ENCODE data around the gene LIN7B.
"Not testable (repeated sequence)": the region's sequence is repeated elsewhere in the genome, so short reads cannot be mapped to it uniquely, and the experiment has no call there.

Gene LIN7B

GRCh38 chr19:49145573-49146407, 31.6 kb downstream of the LIN7B start:
- DNase-seq (ENCODE audit: low spot score), result peak; percentile 88

GRCh38 chr19:49146408-49146770, 32.2 kb downstream of the LIN7B start:
- DNase-seq (ENCODE audit: low spot score), result not testable (repeated sequence)

- peak; percentile 48 for DNase-seq (ENCODE audit: low spot score)
Observed at GRCh38 chr19:49148044-49148682, 34.0 kb downstream of the LIN7B start.

GRCh38 chr19:49148784-49149651, 34.8 kb downstream of the LIN7B start:
- DNase-seq (ENCODE audit: low spot score), result peak; percentile 99

- DNase-seq (ENCODE audit: low spot score), result peak; percentile 86
Observed at GRCh38 chr19:49149652-49150105, 35.5 kb downstream of the LIN7B start.

GRCh38 chr19:49150106-49150943, 36.2 kb downstream of the LIN7B start:
- peak; percentile 94 for DNase-seq (ENCODE audit: low spot score)

GRCh38 chr19:49150944-49151243, 36.7 kb downstream of the LIN7B start:
- DNase-seq (ENCODE audit: low spot score), result peak; percentile 48

- peak; percentile 96 for DNase-seq (ENCODE audit: low spot score)
Observed at GRCh38 chr19:49151267-49152118, 37.3 kb downstream of the LIN7B start.

- DNase-seq (ENCODE audit: low spot score), result peak; percentile 36
Observed at GRCh38 chr19:49152119-49152550, 38.0 kb downstream of the LIN7B start.

GRCh38 chr19:49153167-49153809, 39.1 kb downstream of the LIN7B start:
- no peak for DNase-seq (ENCODE audit: low spot score)

- no peak for DNase-seq (ENCODE audit: low spot score)
Observed at GRCh38 chr19:49154279-49154678, 40.1 kb downstream of the LIN7B start.

- DNase-seq (ENCODE audit: low spot score), result no peak
Observed at GRCh38 chr19:49155005-49155819, 41.0 kb downstream of the LIN7B start, which contains the start of gene HRC. HRC (minus strand) TSS chr19:49155396; CDS start chr19:49155237, 159 bp downstream.

- no peak for DNase-seq (ENCODE audit: low spot score)
Observed at GRCh38 chr19:49155820-49156346, 41.7 kb downstream of the LIN7B start.

- peak; percentile 80 for DNase-seq (ENCODE audit: low spot score)
Observed at GRCh38 chr19:49157445-49158224, 43.5 kb downstream of the LIN7B start, which contains the start of gene TRPM4. TRPM4 (plus strand) TSS chr19:49157792; CDS start chr19:49157867, 75 bp downstream.

GRCh38 chr19:49160450-49161189, 46.5 kb downstream of the LIN7B start:
- DNase-seq (ENCODE audit: low spot score), result no peak

- no peak for DNase-seq (ENCODE audit: low spot score)
Observed at GRCh38 chr19:49161987-49162386, 47.8 kb downstream of the LIN7B start.

- no peak for DNase-seq (ENCODE audit: low spot score)
Observed at GRCh38 chr19:49165111-49165750, 51.1 kb downstream of the LIN7B start.
